ENCODE data around the gene NUP93.
"Not testable (repeated sequence)": the region's sequence is repeated elsewhere in the genome, so short reads cannot be mapped to it uniquely, and the experiment has no call there.

The NUP93 gene

DNA sequence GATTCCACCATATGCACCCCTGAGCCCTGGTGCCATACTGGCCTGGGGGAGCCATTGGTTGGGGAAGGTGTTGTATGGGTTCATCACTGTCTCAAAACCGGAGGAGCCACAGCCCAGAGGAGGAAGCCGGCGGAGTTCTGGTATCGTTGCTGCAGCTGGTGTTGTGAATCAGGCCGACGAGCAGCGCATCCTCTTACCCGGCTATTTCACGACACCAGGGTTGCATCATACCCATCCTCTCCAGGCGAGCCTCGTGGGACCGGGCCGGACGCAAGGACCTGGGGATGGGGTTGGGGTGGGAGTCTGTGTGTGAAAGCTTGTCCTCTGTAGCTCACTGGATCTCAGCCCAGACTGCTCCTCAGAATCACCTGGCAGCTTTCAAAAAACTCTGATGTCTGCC lies 128.4 kb downstream of the NUP93 start:
- no peak overlapping the region for H3K9ac ChIP-seq (ENCODE audit: low read length)
- H3K36me3 ChIP-seq (ENCODE audit: control insufficient read depth, low read depth, low read length), result no peaks in the 10 kb centered on the region
- H3K9me3 ChIP-seq (ENCODE audit: control insufficient read depth, low read depth, low read length), result no peaks in the 10 kb centered on the region
- H3K27ac ChIP-seq (ENCODE audit: low read length), result no peak overlapping the region
- no peak overlapping the region for H3K4me3 ChIP-seq (ENCODE audit: low read length)
- H3K4me1 ChIP-seq (ENCODE audit: control insufficient read depth, low read depth, low read length), result no peaks in the 10 kb centered on the region
- no peaks in the 10 kb centered on the region for H3K27me3 ChIP-seq (ENCODE audit: control insufficient read depth, insufficient read depth, low read length)

DNA sequence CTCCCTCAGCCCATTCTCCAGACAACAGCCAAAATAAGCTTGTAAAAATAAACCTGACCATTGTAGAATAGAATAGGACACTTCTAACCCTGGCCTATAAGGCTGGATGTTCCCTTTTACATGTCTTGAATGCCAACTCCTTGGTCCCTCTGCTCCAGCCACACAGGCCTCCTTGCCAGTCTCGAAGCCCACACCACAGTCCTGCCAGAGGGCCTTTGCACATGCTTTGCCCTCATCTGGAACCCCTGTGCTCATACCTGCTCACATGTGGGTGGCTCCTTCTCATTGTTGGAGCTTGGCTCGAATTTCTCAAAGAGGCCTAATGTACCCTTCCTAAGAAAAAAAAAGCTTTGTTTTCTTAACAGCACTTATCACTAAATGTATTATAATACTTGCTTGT lies 129.7 kb downstream of the NUP93 start:
- no peaks in the 10 kb centered on the region for H3K9me3 ChIP-seq (ENCODE audit: control insufficient read depth, low read depth, low read length)
- no peaks in the 10 kb centered on the region for H3K4me1 ChIP-seq (ENCODE audit: control insufficient read depth, low read depth, low read length)
- no peaks in the 10 kb centered on the region for H3K36me3 ChIP-seq (ENCODE audit: control insufficient read depth, low read depth, low read length)
- H3K9ac ChIP-seq (ENCODE audit: low read length), result no peak overlapping the region
- H3K27ac ChIP-seq (ENCODE audit: low read length), result no peak overlapping the region
- no peaks in the 10 kb centered on the region for H3K27me3 ChIP-seq (ENCODE audit: control insufficient read depth, insufficient read depth, low read length)
- H3K4me3 ChIP-seq (ENCODE audit: low read length), result no peak overlapping the region

DNA sequence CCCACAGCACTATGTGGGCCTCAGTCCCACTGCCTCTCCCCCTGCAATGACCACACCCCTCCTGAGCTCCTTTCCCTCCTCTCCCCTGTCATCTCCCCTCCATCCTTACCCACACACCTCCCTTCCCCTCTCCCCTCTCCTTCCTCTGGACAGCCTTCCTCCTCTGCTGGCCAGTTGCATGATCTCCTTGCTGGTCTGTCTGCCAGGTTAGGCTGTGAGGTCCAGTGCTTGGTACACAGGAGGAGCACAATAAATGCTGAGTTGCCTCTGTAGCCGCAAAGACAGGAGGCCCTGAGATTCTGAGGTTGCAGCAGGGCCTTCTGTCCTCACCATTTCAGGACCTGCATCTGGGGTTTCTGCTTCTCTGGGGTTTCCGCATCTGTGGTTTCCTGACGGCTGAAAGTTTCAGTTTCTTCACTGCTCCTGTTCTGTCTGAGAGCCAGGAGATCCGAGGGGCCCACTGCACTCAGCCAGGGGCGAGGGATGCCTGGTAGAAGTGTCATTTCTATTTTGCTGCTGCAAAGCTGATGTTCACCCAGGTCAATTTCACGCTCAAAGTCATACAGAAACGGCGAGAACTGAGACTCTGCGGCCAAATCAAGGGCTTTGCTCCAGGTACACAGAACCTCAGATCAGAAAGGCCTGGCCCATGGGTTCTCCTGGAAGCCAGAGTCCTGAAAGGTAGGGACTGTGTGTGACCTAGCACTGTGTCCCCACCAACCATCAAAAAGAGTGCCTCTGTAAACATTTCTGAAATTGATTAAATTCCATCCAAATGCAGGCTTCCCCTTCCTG lies 130.5 kb downstream of the NUP93 start:
- Histone ChIP-seq H3K4me1 (ENCODE audit: control insufficient read depth, low read depth, low read length) (no peaks in the 10 kb centered on the region), H3K27me3 (ENCODE audit: control insufficient read depth, insufficient read depth, low read length) (no peaks in the 10 kb centered on the region), H3K4me3 (ENCODE audit: low read length) (no peak overlapping the region), H3K36me3 (ENCODE audit: control insufficient read depth, low read depth, low read length) (no peaks in the 10 kb centered on the region), H3K9me3 (ENCODE audit: control insufficient read depth, low read depth, low read length) (no peaks in the 10 kb centered on the region), H3K27ac (ENCODE audit: low read length) (no peak overlapping the region), H3K9ac (ENCODE audit: low read length) (no peak overlapping the region)

DNA sequence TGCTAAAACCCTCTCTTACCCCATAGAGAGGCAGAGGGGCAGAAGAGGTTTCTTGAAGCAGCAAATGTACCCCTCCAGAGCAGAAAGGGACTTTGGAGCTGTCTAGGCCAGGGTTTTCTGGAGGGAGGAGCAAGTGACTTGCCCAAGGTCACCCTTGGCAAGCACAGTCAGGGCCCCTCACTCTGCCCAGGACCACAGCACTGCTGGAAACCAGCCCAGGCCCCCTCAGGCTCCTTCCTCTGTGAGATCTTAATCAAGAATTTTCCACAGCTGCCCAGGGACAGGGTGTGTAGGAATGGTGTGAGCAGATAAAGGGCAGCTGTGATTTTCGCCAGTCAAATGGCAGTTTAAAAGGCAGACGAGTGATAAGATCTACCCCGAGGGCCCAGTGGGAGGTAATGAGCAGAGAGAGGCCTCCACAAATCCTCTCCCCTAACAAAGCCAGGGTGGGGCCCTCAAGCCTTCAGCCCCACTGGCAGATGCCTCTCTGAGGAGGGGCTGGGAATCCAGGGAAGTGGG lies 131.2 kb downstream of the NUP93 start:
- H3K9me3 ChIP-seq (ENCODE audit: control insufficient read depth, low read depth, low read length), result no peaks in the 10 kb centered on the region
- no peak overlapping the region for H3K27ac ChIP-seq (ENCODE audit: low read length)
- H3K27me3 ChIP-seq (ENCODE audit: control insufficient read depth, insufficient read depth, low read length), result no peaks in the 10 kb centered on the region
- no peak overlapping the region for H3K4me3 ChIP-seq (ENCODE audit: low read length)
- H3K36me3 ChIP-seq (ENCODE audit: control insufficient read depth, low read depth, low read length), result no peaks in the 10 kb centered on the region
- no peaks in the 10 kb centered on the region for H3K4me1 ChIP-seq (ENCODE audit: control insufficient read depth, low read depth, low read length)
- H3K9ac ChIP-seq (ENCODE audit: low read length), result no peak overlapping the region

DNA sequence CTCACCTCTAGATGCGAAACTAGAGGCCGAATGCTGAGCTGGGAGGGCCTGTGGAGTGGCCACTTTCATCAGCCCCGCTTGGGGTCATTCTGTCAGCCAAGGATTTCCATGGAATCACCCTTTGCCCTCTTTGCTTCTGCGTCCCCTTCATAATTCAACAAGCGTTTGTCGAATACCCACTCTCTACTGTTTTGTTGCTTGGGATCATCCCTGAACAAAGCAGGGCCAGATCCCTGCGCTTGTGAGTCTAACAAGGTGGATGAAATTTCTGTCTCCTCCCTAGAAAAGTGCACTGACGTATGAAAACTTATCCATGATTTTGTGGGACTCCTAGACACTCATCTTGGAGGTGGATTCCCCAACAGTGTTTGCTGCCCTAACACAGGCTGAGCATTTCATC lies 131.8 kb downstream of the NUP93 start:
- no peaks in the 10 kb centered on the region for H3K9me3 ChIP-seq (ENCODE audit: control insufficient read depth, low read depth, low read length)
- H3K4me1 ChIP-seq (ENCODE audit: control insufficient read depth, low read depth, low read length), result no peaks in the 10 kb centered on the region
- H3K36me3 ChIP-seq (ENCODE audit: control insufficient read depth, low read depth, low read length), result no peaks in the 10 kb centered on the region
- H3K9ac ChIP-seq (ENCODE audit: low read length), result no peak overlapping the region
- H3K27ac ChIP-seq (ENCODE audit: low read length), result no peak overlapping the region
- no peaks in the 10 kb centered on the region for H3K27me3 ChIP-seq (ENCODE audit: control insufficient read depth, insufficient read depth, low read length)
- no peak overlapping the region for H3K4me3 ChIP-seq (ENCODE audit: low read length)

DNA sequence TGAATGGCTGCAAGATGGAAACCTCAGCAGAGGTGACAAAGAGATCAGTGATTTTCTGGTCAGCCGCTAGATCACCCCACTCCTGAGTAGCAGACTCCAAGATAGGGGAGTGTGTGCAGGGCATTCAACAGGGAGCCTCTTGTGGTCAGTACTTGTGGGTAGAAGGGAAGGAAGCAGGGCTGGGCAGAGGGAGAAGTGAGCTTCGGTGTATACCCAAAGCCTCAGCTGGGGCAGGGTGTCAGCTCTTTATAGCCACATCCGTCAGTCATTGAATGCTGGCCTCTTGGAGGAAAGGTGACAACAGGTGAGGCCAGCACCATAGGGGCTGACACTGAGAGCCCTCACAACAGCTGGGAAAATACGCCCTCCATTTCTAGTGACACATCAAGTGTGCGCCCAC lies 132.8 kb downstream of the NUP93 start:
- Histone ChIP-seq H3K9ac (ENCODE audit: low read length) (no peak overlapping the region), H3K4me3 (ENCODE audit: low read length) (no peak overlapping the region), H3K4me1 (ENCODE audit: control insufficient read depth, low read depth, low read length) (no peaks in the 10 kb centered on the region), H3K36me3 (ENCODE audit: control insufficient read depth, low read depth, low read length) (no peaks in the 10 kb centered on the region), H3K27me3 (ENCODE audit: control insufficient read depth, insufficient read depth, low read length) (no peaks in the 10 kb centered on the region), H3K27ac (ENCODE audit: low read length) (no peak overlapping the region), H3K9me3 (ENCODE audit: control insufficient read depth, low read depth, low read length) (no peaks in the 10 kb centered on the region)

DNA sequence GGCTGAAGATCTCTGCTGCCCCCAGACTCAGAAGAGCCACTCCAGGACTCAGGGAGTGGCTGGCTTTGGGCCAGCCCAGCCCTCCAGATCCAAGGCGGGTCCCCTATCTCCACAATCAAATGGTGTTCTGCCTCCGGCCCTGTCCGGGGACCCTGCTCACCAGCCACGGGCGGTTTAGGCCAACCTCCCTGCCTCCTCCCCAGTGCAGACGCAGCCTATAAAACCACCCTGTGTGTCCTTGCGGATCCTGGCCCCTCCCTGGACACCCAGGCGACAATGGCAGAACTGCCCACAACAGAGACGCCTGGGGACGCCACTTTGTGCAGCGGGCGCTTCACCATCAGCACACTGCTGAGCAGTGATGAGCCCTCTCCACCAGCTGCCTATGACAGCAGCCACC lies 135.0 kb downstream of the NUP93 start, which contains the start of gene SLC12A3:
SLC12A3 (plus strand) TSS at position 248 of the 400 bp plus-strand sequence; CDS start at position 277, 29 bp downstream.
- H3K9me3 ChIP-seq (ENCODE audit: control insufficient read depth, low read depth, low read length), result no peaks in the 10 kb centered on the region
- H3K9ac ChIP-seq (ENCODE audit: low read length), result no peak within 1 kb of the TSS
- no peaks in the 10 kb centered on the region for H3K27me3 ChIP-seq (ENCODE audit: control insufficient read depth, insufficient read depth, low read length)
- H3K4me3 ChIP-seq (ENCODE audit: low read length), result no peak within 1 kb of the TSS
- H3K4me1 ChIP-seq (ENCODE audit: control insufficient read depth, low read depth, low read length), result no peaks in the 10 kb centered on the region
- no peaks in the 10 kb centered on the region for H3K36me3 ChIP-seq (ENCODE audit: control insufficient read depth, low read depth, low read length)
- no peak within 1 kb of the TSS for H3K27ac ChIP-seq (ENCODE audit: low read length)

DNA sequence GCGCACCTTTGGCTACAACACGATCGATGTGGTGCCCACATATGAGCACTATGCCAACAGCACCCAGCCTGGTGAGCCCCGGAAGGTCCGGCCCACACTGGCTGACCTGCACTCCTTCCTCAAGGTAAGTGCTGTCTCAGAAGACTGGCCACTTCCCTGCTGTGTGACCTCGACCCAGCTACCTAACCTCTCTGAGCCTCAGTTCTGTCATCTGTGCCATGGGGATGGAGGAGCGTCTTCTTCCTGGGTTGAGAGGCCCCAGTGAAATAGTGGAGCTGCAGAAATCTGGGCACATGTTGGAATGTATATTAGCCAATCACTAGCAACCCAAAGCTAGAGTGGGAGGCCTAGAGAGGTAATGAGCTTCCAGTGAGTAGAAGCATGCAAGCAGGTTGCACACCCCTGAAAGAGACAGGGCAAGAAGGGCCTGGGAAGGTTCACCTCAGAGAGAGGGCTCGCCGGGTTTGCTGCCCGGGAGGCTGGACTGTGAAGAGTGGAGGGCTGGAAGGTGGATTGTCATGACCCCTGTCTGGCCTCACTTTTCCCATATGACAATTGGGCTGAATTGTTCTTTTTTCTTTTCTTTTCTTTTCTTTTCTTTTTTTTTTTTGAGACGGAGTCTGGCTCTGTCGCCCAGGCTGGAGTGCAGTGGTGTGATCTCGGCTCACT lies 135.6 kb downstream of the NUP93 start:
- Histone ChIP-seq H3K9me3 (ENCODE audit: control insufficient read depth, low read depth, low read length) (no peaks in the 10 kb centered on the region), H3K27ac (ENCODE audit: low read length) (no peak overlapping the region), H3K9ac (ENCODE audit: low read length) (no peak overlapping the region), H3K4me1 (ENCODE audit: control insufficient read depth, low read depth, low read length) (no peaks in the 10 kb centered on the region), H3K36me3 (ENCODE audit: control insufficient read depth, low read depth, low read length) (no peaks in the 10 kb centered on the region), H3K4me3 (ENCODE audit: low read length) (no peak overlapping the region), H3K27me3 (ENCODE audit: control insufficient read depth, insufficient read depth, low read length) (no peaks in the 10 kb centered on the region)

DNA sequence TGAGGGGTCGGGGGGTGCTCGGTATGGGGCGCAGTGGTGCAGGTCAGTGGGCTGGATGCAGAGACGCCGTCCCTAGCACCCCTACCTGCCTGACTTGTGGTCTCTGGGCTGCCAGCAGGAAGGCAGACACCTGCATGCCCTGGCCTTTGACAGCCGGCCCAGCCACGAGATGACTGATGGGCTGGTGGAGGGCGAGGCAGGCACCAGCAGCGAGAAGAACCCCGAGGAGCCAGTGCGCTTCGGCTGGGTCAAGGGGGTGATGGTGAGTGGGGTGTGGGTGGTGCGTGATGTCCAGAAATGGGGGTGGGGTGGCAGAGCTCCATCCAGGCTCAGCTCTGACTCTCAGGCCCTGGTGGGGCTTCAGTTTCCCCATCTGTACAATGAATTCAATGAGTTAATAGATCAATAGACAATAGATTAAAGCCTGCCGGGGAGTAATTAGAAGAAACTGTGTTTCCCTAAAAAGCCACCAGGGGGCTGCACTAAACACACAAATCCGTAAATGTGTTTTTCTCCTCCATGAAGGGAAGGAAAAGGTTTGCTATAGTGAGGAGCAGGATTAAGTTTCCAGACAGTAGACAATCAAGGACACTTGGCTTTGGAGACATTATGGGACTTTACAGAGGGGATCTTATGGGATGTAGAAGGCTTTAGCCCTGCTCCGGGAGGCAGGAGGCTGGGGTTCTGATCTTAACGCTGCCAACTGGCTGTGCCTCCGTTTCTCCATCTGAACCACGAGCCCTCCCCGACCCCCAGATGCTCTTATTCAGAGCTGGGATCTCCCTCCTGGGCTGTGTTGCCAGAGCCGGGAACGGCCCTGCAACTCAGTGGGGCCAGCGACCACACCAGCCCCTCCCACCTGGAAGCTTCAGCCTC lies 137.3 kb downstream of the NUP93 start:
- Histone ChIP-seq H3K4me1 (ENCODE audit: control insufficient read depth, low read depth, low read length) (no peaks in the 10 kb centered on the region), H3K9me3 (ENCODE audit: control insufficient read depth, low read depth, low read length) (no peaks in the 10 kb centered on the region), H3K9ac (ENCODE audit: low read length) (no peak overlapping the region), H3K4me3 (ENCODE audit: low read length) (no peak overlapping the region), H3K36me3 (ENCODE audit: control insufficient read depth, low read depth, low read length) (no peaks in the 10 kb centered on the region), H3K27ac (ENCODE audit: low read length) (no peak overlapping the region), H3K27me3 (ENCODE audit: control insufficient read depth, insufficient read depth, low read length) (no peaks in the 10 kb centered on the region)

DNA sequence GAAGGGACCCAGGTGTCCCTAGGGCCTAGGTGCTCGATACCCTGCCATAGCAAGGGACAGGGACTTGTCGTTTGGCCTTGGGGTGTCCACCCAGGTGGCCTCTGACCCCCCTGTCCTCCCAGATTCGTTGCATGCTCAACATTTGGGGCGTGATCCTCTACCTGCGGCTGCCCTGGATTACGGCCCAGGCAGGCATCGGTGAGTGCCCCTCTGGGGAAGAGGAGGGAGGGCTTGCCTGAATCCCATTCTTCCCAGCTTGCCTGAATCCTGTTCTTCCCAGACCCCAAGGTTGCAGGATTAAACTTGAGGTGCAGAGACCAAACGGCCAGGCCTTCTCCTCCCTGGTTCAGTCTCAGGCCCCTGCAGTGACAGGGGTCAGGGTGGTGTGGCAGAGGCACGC lies 138.2 kb downstream of the NUP93 start:
- H3K36me3 ChIP-seq (ENCODE audit: control insufficient read depth, low read depth, low read length), result no peaks in the 10 kb centered on the region
- no peaks in the 10 kb centered on the region for H3K27me3 ChIP-seq (ENCODE audit: control insufficient read depth, insufficient read depth, low read length)
- no peak overlapping the region for H3K4me3 ChIP-seq (ENCODE audit: low read length)
- no peak overlapping the region for H3K9ac ChIP-seq (ENCODE audit: low read length)
- no peak overlapping the region for H3K27ac ChIP-seq (ENCODE audit: low read length)
- H3K4me1 ChIP-seq (ENCODE audit: control insufficient read depth, low read depth, low read length), result no peaks in the 10 kb centered on the region
- H3K9me3 ChIP-seq (ENCODE audit: control insufficient read depth, low read depth, low read length), result no peaks in the 10 kb centered on the region

DNA sequence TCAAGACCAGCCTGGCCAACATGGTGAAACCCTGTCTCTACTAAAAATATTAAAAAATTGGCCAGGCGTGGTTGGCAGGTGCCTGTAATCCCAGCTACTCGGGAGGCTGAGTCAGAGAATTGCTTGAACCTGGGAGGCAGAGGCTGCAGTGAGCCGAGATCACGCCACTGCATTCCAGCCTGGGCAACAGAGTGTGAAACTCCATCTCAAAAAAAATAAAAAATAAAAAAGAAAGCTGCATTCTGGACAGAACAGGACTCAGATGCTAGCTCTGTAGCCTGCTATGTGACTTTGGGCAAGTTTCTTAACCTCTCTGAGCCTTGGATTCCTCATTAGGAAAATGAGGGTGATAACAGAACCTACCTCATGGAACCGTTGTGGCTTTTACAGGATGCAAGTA lies 138.8 kb downstream of the NUP93 start:
- not testable (repeated sequence) for H3K9ac ChIP-seq (ENCODE audit: low read length); H3K9me3 ChIP-seq (ENCODE audit: control insufficient read depth, low read depth, low read length); H3K27me3 ChIP-seq (ENCODE audit: control insufficient read depth, insufficient read depth, low read length); H3K4me1 ChIP-seq (ENCODE audit: control insufficient read depth, low read depth, low read length); H3K4me3 ChIP-seq (ENCODE audit: low read length); H3K36me3 ChIP-seq (ENCODE audit: control insufficient read depth, low read depth, low read length); H3K27ac ChIP-seq (ENCODE audit: low read length)
